Upper lobe of right lung (tissue), 1 donor: ENCODE measurements around the gene SLC25A21. TPM values are rescaled to one million over a fixed set of nuclear protein-coding genes. Genes with fewer than 3 reads are reported as not detected.

ENCODE experiments used
- ATAC-seq: fragments of 200-7000 bp; cut with Tn5 transposase; one replicate; pipeline ENCODE4 v1.9.1; 2020; ENCODE audit warnings: mild to moderate bottlenecking, moderate library complexity
- DNase-seq: peaks from one replicate; pipeline ENCODE4 v3.0.0-alpha.2; 2020
- H3K27ac ChIP-seq: fragments of 200-600 bp; one replicate; pipeline ENCODE4 v1.8.0; 2022
- H3K27me3 ChIP-seq: fragments of 200-600 bp; one replicate; pipeline ENCODE4 v1.8.0; 2022; ENCODE audit warnings: mild to moderate bottlenecking
- H3K36me3 ChIP-seq: fragments of 200-600 bp; one replicate; pipeline ENCODE4 v1.8.0; 2022
- H3K4me1 ChIP-seq: fragments of 200-600 bp; one replicate; pipeline ENCODE4 v1.8.0; 2022
- H3K4me3 ChIP-seq: fragments of 200-600 bp; one replicate; pipeline ENCODE4 v1.8.0; 2022; ENCODE audit warnings: mild to moderate bottlenecking
- H3K9me3 ChIP-seq: fragments of 200-600 bp; one replicate; pipeline ENCODE4 v1.8.0; 2022
- intact Hi-C: fragments of 100-400 bp; cut with DNase I; formaldehyde crosslinking; loops from one replicate; pipeline ENCODE4 v1.11.0; 2022
- total RNA-seq: library from RNA; stranded (reverse); fragmentation: NEBNext Ultra II Directional; extraction: Animal tissue kit (Norgen Biotek cat#: 25700); gene quantifications from one replicate; pipeline ENCODE4 v1.2.1, GENCODE V29; 2021
- TF ChIP-seq, protein P1 (sequence below): fragments of 200-600 bp; IDR thresholded peaks from one replicate; pipeline ENCODE4 v1.8.0; 2022; ENCODE audit warnings: antibody characterized with exemption
- donor health status: DM: no; HTN: yes; CAD: no; lungs with severe emphysema.

SLC25A21 gene
- total RNA-seq, 1 donor from 2014 or later = 0.35 TPM

DNA sequence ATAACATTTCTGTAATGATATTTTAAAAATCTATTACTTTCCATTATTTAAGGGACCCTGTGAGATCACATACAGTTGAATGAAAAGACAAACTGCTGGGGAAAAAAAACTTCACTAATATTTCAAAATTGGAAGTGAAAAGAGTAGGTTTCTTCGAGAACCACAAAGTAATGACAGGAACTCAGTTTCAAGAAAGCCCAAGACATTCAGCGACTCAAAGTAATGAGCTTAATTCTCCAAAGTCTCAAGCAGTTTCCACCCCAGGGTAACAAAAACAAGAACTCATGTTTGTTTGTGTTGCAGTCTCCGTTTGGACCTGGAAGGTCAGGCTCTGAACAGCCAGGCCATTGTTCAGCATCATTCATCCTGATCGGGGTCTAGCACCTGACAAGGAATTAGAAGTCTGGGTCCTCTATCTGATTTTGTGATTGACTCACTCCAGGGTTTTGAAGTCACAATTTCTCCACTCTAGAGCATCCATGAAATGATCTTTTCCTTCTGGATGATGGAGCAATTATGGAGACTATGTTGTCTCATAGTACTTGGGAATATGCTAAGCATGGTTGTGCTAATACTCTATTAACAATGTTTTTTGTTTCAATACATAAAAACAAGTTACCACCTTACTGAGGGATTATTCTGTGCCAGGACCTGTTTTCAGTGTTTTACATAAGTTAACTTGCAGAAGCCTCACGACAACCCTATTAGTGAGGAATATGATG is 126.9 kb downstream of the SLC25A21 start:
- ATAC-seq (no peak), DNase-seq (no peak)
- Histone ChIP-seq H3K4me3 (no peak overlapping the region), H3K36me3 (no peaks in the 10 kb centered on the region), H3K9me3 (no peaks in the 10 kb centered on the region), H3K27ac (no peak overlapping the region), H3K4me1 (no peaks in the 10 kb centered on the region), H3K27me3 (no peaks in the 10 kb centered on the region)
- TF ChIP-seq, protein P1, sequence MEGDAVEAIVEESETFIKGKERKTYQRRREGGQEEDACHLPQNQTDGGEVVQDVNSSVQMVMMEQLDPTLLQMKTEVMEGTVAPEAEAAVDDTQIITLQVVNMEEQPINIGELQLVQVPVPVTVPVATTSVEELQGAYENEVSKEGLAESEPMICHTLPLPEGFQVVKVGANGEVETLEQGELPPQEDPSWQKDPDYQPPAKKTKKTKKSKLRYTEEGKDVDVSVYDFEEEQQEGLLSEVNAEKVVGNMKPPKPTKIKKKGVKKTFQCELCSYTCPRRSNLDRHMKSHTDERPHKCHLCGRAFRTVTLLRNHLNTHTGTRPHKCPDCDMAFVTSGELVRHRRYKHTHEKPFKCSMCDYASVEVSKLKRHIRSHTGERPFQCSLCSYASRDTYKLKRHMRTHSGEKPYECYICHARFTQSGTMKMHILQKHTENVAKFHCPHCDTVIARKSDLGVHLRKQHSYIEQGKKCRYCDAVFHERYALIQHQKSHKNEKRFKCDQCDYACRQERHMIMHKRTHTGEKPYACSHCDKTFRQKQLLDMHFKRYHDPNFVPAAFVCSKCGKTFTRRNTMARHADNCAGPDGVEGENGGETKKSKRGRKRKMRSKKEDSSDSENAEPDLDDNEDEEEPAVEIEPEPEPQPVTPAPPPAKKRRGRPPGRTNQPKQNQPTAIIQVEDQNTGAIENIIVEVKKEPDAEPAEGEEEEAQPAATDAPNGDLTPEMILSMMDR = no peak
- intact Hi-C loops = no loop called here

DNA sequence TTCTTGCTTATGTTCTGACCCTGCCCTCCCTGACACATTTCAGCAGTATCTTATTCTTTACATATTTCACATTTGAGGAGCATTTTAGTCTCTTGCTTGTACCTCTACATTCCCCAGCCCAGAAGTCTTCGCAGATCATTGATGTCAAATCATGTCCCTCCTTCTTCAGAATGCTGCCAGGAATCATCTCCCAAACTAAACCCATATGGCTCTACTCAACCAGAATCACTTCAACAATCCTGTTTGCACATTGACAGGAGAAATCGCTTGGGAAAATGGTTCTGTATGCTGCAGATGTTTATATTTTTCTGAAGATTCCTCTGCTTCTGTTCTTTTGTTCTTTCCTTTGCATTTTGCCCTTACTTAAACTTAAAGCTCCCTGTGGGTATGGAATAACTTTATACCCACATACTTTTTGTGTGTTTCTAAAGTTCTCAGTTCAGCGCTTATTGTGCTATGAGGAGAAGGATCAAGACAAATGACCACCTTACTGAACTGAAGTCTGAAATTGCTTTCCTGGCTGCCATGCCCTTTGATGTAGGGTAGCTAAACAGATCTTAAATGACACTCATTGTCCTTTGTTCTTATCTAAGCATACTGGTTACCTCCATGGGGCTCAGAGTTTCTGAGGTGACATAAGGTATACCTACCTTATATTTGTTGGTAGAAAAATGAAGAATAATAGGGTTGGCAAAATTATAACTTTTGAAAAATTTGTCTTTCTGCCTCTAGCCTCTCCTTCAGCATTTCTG is 134.6 kb downstream of the SLC25A21 start:
- no peak overlapping the region for H3K4me3 ChIP-seq
- intact Hi-C loops = no loop called here
- H3K9me3 ChIP-seq = no peaks in the 10 kb centered on the region
- H3K27ac ChIP-seq = no peak overlapping the region
- no peaks in the 10 kb centered on the region for H3K27me3 ChIP-seq
- ATAC-seq = no peak
- H3K36me3 ChIP-seq = no peaks in the 10 kb centered on the region
- no peak for DNase-seq
- H3K4me1 ChIP-seq = no peaks in the 10 kb centered on the region
- TF ChIP-seq, protein P1 = no peak

DNA sequence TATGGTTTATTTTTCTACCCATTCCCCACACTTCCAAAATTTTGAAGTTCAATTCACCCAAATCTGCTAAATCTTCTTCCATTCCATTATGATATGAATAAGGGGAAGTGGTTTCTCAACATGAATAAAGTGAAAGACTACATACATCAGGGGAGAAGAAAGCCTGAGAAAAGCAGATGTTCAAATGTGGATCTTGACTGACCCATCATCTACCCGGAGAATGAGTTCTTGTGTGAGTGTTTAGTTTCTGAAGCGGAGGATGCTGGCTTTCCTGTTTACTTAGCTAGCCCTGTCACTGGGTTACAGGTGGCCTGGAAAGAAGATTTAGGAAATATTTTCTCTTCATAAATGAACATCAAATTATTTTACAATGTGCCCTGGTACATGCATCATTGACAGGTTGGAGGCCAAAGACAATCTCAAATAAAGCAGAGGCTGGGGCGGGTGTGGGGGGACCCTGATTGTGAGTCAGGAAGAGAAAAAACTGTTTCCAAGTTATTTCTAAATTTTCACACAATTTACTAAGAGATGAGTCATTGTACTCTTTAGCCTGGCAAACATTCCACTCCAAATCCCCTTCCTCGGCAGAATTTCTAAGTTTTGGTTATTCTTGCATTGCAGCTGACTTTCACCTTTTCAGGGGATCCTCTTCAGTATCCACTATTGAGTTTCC is 135.6 kb downstream of the SLC25A21 start:
- TF ChIP-seq, protein P1 = no peak
- Histone ChIP-seq H3K9me3 (no peaks in the 10 kb centered on the region), H3K27ac (no peak overlapping the region), H3K36me3 (no peaks in the 10 kb centered on the region), H3K4me3 (no peak overlapping the region), H3K27me3 (no peaks in the 10 kb centered on the region), H3K4me1 (no peaks in the 10 kb centered on the region)
- ATAC-seq = no peak
- no peak for DNase-seq
- intact Hi-C loops = no loop called here

DNA sequence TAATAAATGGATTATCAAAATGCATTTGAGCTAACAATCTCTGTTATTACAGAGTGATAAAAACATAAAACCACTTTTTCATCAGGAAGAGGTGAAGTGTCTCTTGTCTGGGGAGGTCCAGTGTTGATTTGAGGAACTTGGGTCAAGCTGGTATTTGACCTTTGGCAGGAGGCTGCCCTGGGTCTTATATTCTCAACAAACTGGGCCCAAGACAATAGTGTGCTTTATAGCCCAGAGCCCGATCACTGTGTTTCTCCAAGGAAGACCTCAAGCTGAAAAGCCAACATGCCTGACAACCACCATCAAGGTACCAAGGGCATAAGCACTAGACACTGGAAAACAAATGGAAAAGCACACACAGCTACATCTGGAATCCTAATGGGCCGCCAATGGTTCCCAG is 137.0 kb downstream of the SLC25A21 start:
- ATAC-seq = no peak
- no peak for DNase-seq
- TF ChIP-seq, protein P1 = no peak
- intact Hi-C loops = no loop called here
- no peaks in the 10 kb centered on the region for H3K4me1 ChIP-seq
- H3K9me3 ChIP-seq = no peaks in the 10 kb centered on the region
- no peaks in the 10 kb centered on the region for H3K27me3 ChIP-seq
- H3K27ac ChIP-seq = no peak overlapping the region
- H3K4me3 ChIP-seq = no peak overlapping the region
- H3K36me3 ChIP-seq = no peaks in the 10 kb centered on the region

DNA sequence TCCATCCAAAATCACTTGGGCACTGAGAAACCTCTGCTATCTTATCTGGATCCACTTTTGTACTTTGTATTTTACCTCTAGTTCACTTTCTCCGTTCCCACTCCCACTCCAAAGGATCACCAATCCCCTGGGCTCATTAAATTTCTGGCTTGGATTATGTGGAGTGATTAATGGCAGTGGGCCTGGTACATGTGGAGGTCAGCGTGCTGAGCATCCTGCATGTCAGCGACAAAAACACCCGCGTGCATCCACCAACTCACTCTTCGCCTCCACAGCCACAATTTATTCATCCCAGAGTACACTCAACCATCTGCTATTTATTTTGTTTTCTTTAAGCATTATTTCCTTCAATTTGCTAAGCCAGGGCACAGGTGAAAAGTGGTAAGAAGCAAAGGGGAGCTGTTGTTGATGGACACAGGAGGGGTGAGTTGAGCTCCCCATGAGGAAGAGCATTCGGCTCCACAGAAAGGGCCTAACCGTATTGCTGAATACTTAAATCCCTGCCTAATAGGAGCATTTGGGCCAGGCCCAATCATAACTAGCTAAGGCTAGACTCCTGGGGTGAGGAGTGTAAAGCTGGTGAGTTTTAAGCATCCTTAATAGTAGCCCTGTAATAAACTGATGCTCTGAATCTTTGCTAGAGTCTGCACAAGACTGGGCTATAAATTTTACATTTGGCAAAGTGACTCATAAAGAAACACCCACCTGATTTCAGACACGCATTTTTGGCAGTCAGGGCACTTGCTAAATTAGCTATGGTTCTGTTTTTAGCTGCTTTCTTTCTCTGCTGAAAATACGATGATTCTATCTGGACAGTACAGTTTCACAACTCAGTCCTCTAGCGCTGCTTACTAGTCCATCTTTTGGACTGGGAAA is 137.8 kb downstream of the SLC25A21 start:
- DNase-seq = no peak
- intact Hi-C loops = no loop called here
- Histone ChIP-seq H3K9me3 (no peaks in the 10 kb centered on the region), H3K36me3 (no peaks in the 10 kb centered on the region), H3K4me1 (no peaks in the 10 kb centered on the region), H3K27ac (no peak overlapping the region), H3K27me3 (no peaks in the 10 kb centered on the region), H3K4me3 (no peak overlapping the region)
- ATAC-seq = no peak
- TF ChIP-seq, protein P1 = no peak
